Left forelimb (tissue), 1 donor: ENCODE data around the gene TSPY2.
"Not testable (repeated sequence)": the region's sequence is repeated elsewhere in the genome, so short reads cannot be mapped to it uniquely, and the experiment has no call there.

Source experiments
- DNase-seq: peaks from one replicate; pipeline ENCODE4 v3.0.0-alpha.2; 2018; ENCODE audit warnings: low spot score

TSPY2 gene, protein sequence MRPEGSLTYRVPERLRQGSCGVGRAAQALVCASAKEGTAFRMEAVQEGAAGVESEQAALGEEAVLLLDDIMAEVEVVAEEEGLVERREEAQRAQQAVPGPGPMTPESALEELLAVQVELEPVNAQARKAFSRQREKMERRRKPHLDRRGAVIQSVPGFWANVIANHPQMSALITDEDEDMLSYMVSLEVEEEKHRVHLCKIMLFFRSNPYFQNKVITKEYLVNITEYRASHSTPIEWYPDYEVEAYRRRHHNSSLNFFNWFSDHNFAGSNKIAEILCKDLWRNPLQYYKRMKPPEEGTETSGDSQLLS

DNA sequence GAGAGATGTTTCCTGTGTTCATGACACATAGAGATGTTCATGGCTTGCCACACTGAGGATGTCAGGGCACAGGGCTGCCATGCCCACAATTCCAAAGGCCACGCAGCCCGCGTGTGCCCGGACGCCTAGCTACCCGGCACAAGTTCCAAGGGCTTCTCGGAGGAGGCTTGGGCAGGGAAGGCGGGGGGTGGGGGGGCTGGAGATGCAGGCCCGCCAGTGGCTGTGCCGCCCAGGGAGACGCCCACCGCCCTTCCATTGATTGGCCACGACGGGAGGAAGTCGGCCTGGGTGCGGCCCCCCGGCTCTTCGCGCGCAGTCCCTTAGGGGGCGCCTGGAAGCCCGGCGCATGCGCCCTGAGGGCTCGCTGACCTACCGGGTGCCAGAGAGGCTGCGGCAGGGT, at the start of gene TSPY2:
Gene TSPY2, plus strand, starts transcription at position 301 of the 400 bp plus-strand sequence. Its CDS starts 46 bp downstream, at position 347.
- not testable (repeated sequence) for DNase-seq

DNA sequence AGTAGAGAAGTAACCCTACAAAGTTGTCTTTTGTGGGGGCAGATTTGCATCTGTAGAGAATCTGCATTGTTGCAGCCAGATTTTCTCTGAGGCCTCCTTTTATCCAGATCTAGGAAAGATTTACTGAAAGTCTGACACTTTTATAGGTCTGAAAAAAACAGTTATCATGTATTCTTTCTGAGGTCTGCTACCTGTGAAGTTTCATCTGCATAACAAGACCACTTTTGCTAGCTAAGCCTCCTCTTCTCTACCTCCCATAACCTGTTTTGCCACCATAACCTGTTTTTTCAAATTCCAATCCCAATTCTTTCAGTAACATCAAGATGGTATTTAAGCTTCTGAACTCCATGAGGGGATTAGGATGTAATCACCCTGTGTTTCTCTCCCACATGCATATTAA, 36.5 kb upstream of the TSPY2 start:
- DNase-seq: not testable (repeated sequence)

DNA sequence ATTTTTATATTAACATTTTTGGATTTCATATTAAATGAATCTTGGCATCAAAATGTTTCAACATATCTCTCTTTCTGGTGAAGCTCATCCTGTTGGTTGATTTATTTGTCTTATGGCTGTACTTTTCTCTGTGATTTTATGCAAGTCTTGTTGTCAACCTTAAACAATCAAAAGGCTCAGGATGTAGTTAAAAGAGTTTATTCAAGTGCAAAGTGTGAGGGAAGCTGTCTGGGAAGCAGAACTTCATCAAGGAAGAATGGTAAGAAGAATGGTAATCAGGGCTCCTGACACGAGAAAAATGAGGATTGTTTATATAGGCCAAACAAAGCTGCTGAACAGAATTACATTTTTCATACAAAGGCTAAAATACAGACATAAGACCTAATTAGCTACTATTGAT, 29.0 kb upstream of the TSPY2 start:
- DNase-seq: not testable (repeated sequence)

DNA sequence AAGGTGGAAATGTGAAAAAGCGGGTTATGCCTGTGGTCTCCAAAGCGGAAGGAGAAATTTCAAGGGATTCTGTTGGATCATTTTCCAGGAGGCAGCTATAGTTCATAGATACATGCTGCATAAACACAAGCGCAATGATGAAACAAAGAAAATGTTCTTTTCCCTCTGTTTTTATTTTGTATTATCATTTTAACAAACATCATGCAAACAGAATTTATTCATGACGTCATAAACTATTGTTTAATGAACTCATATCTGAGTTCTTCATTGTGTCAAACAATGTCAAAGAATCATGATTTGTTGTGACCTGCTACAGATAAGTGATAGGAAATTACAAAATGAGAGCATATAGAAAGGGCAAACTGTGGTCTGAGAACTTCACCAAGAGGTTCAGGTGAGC, 23.8 kb downstream of the TSPY2 start:
- not testable (repeated sequence) for DNase-seq
